Neural cell (in vitro differentiated cells): Measurements from ENCODE around the gene BATF3. TPM values are rescaled to one million over a fixed set of nuclear protein-coding genes. Genes with fewer than 3 reads are reported as not detected.

Experiments
- H2AFZ ChIP-seq: fragments of 200-600, 300-800 bp; sonication (generic), shearing (Covaris generic); 2 replicates; pipeline ENCODE4 v1.6.0; 2014; ENCODE audit warnings: low read depth, mild to moderate bottlenecking, antibody characterized with exemption, low read length, moderate library complexity
- H3F3A ChIP-seq: fragments of 200-600 bp; shearing (Covaris generic); 2 replicates; pipeline ENCODE4 v1.6.1; 2016; ENCODE audit warnings: mild to moderate bottlenecking, moderate library complexity, mixed read lengths, antibody characterized with exemption, low read length; ENCODE audit not compliant: insufficient read depth, poor library complexity, severe bottlenecking
- H3K27ac ChIP-seq: fragments of 200-600, 300-800 bp; sonication (generic), shearing (Covaris generic); 2 replicates; pipeline ENCODE4 v1.5.1; 2014; ENCODE audit warnings: mild to moderate bottlenecking, low read length, moderate library complexity
- H3K27me3 ChIP-seq: fragments of 300-800, 200-600 bp; sonication (generic), shearing (Covaris generic); 2 replicates; pipeline ENCODE4 v1.6.0; 2014; ENCODE audit warnings: mild to moderate bottlenecking, low read depth, low read length, moderate library complexity; ENCODE audit not compliant: insufficient read depth
- H3K36me3 ChIP-seq: fragments of 300-800, 200-600 bp; sonication (generic), shearing (Covaris generic); 2 replicates; pipeline ENCODE4 v1.5.1; 2014; ENCODE audit warnings: mild to moderate bottlenecking, antibody characterized with exemption, low read length, moderate library complexity; ENCODE audit not compliant: insufficient read depth
- H3K4me2 ChIP-seq: fragments of 300-800, 200-600 bp; sonication (generic), shearing (Covaris generic); 2 replicates; pipeline ENCODE4 v1.6.0; 2014; ENCODE audit warnings: mild to moderate bottlenecking, low read length
- H3K4me3 ChIP-seq: fragments of 300-800, 200-600 bp; sonication (generic), shearing (Covaris generic); 2 replicates; pipeline ENCODE4 v1.5.1; 2014; ENCODE audit warnings: mild to moderate bottlenecking, low read length, moderate library complexity
- H3K79me2 ChIP-seq: fragments of 200-600 bp; shearing (Covaris generic); replicated peaks from 2 replicates; pipeline ENCODE4 v1.6.0; 2014; ENCODE audit warnings: mild to moderate bottlenecking, low read length, moderate library complexity; ENCODE audit not compliant: insufficient read depth
- H3K9ac ChIP-seq: fragments of 300-800, 200-600 bp; sonication (generic), shearing (Covaris generic); 2 replicates; pipeline ENCODE4 v1.6.1; 2016; ENCODE audit warnings: mild to moderate bottlenecking, low read length, mixed read lengths
- H3K9me2 ChIP-seq: fragments of 200-600 bp; shearing (Covaris generic); 2 replicates; pipeline ENCODE4 v1.6.1; 2016; ENCODE audit warnings: mild to moderate bottlenecking, low read length, mixed read lengths; ENCODE audit not compliant: insufficient read depth
- H3K9me3 ChIP-seq: fragments of 200-600, 300-800 bp; sonication (generic), shearing (Covaris generic); 2 replicates; pipeline ENCODE4 v1.6.1; 2016; ENCODE audit warnings: mild to moderate bottlenecking, mixed run types, low read length, moderate library complexity, mixed read lengths
- H4K20me1 ChIP-seq: fragments of 200-600 bp; shearing (Covaris generic); 2 replicates; pipeline ENCODE4 v1.6.1; 2016; ENCODE audit warnings: mild to moderate bottlenecking, mixed run types; ENCODE audit not compliant: insufficient read depth
- EP300 ChIP-seq: fragments of 450-650 bp; conservative IDR thresholded peaks from 2 replicates; pipeline ENCODE4 v1.6.1; 2014; ENCODE audit warnings: antibody characterized with exemption, mild to moderate bottlenecking, moderate library complexity; ENCODE audit not compliant: poor library complexity, severe bottlenecking
- EZH2 ChIP-seq: fragments of 200-600, 300-800 bp; shearing (Covaris generic), sonication (generic); IDR thresholded peaks from 2 replicates; pipeline ENCODE4 v1.6.1; 2014; ENCODE audit warnings: antibody characterized with exemption, low read length, borderline replicate concordance, mild to moderate bottlenecking; ENCODE audit not compliant: insufficient read depth, poor library complexity, severe bottlenecking
- MXI1 ChIP-seq: fragments of 450-650 bp; conservative IDR thresholded peaks from 2 replicates; pipeline ENCODE4 v1.6.1; 2014; ENCODE audit warnings: antibody characterized with exemption, mild to moderate bottlenecking; ENCODE audit not compliant: poor library complexity, severe bottlenecking
- POLR2AphosphoS5 ChIP-seq: IDR thresholded peaks from 2 replicates; pipeline ENCODE4 v1.6.1; 2012
- RAD21 ChIP-seq: fragments of 450-650 bp; conservative IDR thresholded peaks from 2 replicates; pipeline ENCODE4 v1.6.1; 2014; ENCODE audit warnings: antibody characterized with exemption, mild to moderate bottlenecking, moderate library complexity
- SMC3 ChIP-seq: fragments of 450-650 bp; conservative IDR thresholded peaks from 2 replicates; pipeline ENCODE4 v1.6.1; 2014; ENCODE audit warnings: antibody characterized with exemption, mild to moderate bottlenecking, moderate library complexity; ENCODE audit not compliant: poor library complexity
- TAF1 ChIP-seq: IDR thresholded peaks from 2 replicates; pipeline ENCODE4 v1.6.1; 2012; ENCODE audit warnings: low read depth
- polyA plus RNA-seq: library from polyadenylated mRNA; depleted of rRNA; stranded (reverse); fragments of >200 nt; gene quantifications from 2 replicates; pipeline ENCODE4 v1.2.3, GENCODE V29; 2014
- TF ChIP-seq, protein P1 (sequence below): IDR thresholded peaks from 2 replicates; pipeline ENCODE4 v1.6.1; 2012; ENCODE audit warnings: borderline replicate concordance
- TF ChIP-seq, protein P2 (sequence below): fragments of 450-650 bp; IDR thresholded peaks from 2 replicates; pipeline ENCODE4 v1.5.1; 2014; ENCODE audit warnings: antibody characterized with exemption, mild to moderate bottlenecking, moderate library complexity; ENCODE audit not compliant: poor library complexity, severe bottlenecking

The BATF3 gene
- polyA plus RNA-seq, 1 donor from 2014 or later, result 0.82 TPM

DNA sequence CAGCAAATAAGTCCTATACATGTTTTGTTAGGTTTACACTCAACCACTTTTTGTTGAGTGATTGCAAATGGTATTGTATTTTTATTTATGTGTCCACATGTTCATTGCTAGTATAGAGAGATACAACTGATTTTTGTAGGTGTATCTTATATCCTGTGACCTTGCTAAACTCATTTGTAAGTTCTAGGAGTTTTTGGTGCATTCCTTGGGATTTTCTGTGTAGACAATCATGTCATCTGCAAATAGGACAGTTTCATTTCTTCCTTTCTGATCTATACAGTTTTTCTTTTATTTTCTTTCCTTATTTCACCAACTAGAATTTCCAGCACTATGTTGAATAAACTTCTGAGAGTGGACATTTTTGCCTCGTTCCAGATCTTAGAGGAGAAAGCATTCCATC is 16.5 kb upstream of the BATF3 start:
- Histone ChIP-seq H3K79me2 (no peaks in the 10 kb centered on the region), H3K9me2 (no peaks in the 10 kb centered on the region), H3K36me3 (no peaks in the 10 kb centered on the region), H3K9me3 (no peaks in the 10 kb centered on the region), H4K20me1 (no peaks in the 10 kb centered on the region), H3K4me3 (no peak overlapping the region), H3K9ac (no peak overlapping the region), H2AFZ (no peak overlapping the region), H3K27me3 (no peaks in the 10 kb centered on the region), H3K27ac (no peak overlapping the region), H3F3A (no peaks in the 10 kb centered on the region), H3K4me2 (no peak overlapping the region)
- TF ChIP-seq POLR2AphosphoS5, result no peak
- TF ChIP-seq EP300, result no peak
- no peak for TF ChIP-seq SMC3
- TF ChIP-seq, protein P1, sequence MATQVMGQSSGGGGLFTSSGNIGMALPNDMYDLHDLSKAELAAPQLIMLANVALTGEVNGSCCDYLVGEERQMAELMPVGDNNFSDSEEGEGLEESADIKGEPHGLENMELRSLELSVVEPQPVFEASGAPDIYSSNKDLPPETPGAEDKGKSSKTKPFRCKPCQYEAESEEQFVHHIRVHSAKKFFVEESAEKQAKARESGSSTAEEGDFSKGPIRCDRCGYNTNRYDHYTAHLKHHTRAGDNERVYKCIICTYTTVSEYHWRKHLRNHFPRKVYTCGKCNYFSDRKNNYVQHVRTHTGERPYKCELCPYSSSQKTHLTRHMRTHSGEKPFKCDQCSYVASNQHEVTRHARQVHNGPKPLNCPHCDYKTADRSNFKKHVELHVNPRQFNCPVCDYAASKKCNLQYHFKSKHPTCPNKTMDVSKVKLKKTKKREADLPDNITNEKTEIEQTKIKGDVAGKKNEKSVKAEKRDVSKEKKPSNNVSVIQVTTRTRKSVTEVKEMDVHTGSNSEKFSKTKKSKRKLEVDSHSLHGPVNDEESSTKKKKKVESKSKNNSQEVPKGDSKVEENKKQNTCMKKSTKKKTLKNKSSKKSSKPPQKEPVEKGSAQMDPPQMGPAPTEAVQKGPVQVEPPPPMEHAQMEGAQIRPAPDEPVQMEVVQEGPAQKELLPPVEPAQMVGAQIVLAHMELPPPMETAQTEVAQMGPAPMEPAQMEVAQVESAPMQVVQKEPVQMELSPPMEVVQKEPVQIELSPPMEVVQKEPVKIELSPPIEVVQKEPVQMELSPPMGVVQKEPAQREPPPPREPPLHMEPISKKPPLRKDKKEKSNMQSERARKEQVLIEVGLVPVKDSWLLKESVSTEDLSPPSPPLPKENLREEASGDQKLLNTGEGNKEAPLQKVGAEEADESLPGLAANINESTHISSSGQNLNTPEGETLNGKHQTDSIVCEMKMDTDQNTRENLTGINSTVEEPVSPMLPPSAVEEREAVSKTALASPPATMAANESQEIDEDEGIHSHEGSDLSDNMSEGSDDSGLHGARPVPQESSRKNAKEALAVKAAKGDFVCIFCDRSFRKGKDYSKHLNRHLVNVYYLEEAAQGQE, result no peak
- TF ChIP-seq EZH2, result no peak
- TF ChIP-seq MXI1, result no peak
- TF ChIP-seq RAD21, result no peak
- TF ChIP-seq TAF1, result no peak
- TF ChIP-seq, protein P2, sequence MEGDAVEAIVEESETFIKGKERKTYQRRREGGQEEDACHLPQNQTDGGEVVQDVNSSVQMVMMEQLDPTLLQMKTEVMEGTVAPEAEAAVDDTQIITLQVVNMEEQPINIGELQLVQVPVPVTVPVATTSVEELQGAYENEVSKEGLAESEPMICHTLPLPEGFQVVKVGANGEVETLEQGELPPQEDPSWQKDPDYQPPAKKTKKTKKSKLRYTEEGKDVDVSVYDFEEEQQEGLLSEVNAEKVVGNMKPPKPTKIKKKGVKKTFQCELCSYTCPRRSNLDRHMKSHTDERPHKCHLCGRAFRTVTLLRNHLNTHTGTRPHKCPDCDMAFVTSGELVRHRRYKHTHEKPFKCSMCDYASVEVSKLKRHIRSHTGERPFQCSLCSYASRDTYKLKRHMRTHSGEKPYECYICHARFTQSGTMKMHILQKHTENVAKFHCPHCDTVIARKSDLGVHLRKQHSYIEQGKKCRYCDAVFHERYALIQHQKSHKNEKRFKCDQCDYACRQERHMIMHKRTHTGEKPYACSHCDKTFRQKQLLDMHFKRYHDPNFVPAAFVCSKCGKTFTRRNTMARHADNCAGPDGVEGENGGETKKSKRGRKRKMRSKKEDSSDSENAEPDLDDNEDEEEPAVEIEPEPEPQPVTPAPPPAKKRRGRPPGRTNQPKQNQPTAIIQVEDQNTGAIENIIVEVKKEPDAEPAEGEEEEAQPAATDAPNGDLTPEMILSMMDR, result no peak

DNA sequence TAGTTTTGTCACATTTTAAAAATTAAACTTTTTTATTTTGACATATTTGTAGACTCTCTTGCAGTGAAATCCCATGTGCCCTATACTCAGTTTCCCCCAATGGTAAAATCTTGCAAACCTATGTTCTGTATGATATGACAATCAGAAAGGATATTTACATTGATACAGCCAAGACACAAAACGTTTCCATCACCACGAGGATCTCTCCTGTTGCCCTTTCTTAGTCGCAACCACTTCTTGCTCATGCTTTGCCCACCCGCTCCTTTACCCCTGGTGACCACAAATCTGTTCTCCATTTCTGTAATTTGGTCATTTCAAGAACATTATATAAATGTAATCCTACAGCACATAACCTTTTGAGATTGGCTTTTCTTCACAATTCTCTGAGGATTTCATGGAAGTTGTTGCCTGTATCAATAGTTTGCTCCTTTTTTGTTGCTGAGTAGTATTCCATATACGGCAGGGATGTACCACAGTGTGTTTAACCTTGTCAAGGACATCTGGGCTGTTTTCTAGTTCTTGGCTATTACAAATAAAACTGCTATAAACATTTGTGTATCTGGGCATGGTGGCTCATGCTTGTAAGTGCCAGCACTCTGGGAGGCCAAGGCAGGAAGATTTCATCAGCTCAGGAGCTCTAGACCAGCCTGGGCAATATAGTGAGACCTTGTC is 14.0 kb upstream of the BATF3 start:
- H3K9me2 ChIP-seq, result no peaks in the 10 kb centered on the region
- H4K20me1 ChIP-seq, result no peaks in the 10 kb centered on the region
- no peak overlapping the region for H3K27ac ChIP-seq
- H3K79me2 ChIP-seq, result no peaks in the 10 kb centered on the region
- no peak overlapping the region for H3K4me3 ChIP-seq
- H3K9me3 ChIP-seq, result no peaks in the 10 kb centered on the region
- no peak overlapping the region for H3K9ac ChIP-seq
- no peaks in the 10 kb centered on the region for H3K27me3 ChIP-seq
- no peak overlapping the region for H3K4me2 ChIP-seq
- no peaks in the 10 kb centered on the region for H3F3A ChIP-seq
- H2AFZ ChIP-seq, result no peak overlapping the region
- no peaks in the 10 kb centered on the region for H3K36me3 ChIP-seq
- TF ChIP-seq POLR2AphosphoS5 (no peak), EZH2 (no peak), RAD21 (no peak)
